Measurements from ENCODE around the gene RAB8B. TPM values are rescaled to one million over a fixed set of nuclear protein-coding genes. Genes with fewer than 3 reads are reported as not detected.
A peak's percentile ranks its signal among the peaks of the same experiment; 100 is the strongest.

RAB8B gene
- total RNA-seq, 1 experiment from 2014 or later: 14.2 TPM

DNA sequence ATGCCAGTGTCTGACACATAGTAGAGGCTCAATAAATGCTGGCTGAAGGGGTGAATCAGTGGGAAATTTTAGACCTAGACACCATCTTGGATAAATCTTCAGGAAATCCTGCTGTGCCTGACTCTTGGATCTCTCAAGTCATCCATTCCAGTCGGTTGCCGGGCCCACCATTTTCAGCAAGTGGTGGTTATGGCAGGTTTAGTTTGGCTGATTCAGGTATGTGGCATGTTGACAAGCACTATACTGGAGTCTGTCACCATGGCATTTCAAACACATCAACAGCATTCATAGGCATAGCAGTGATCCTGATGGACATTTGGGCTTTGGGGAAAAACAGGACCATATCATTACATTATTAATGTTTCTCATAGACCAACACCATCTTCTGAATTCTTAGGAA lies 62.3 kb downstream of the RAB8B start:
- Histone ChIP-seq H3K4me3 (ENCODE audit: low read length) (no peak overlapping the region), H4K20me1 (ENCODE audit: insufficient read depth, low read depth, low read length) (no peaks in the 10 kb centered on the region), H2AFZ (ENCODE audit: low read length) (no peak overlapping the region), H3K4me2 (ENCODE audit: low read depth, low read length, poor library complexity, severe bottlenecking) (no peak overlapping the region), H3K79me2 (ENCODE audit: low read length) (no peaks in the 10 kb centered on the region), H3K36me3 (ENCODE audit: insufficient read depth, low read length) (no peaks in the 10 kb centered on the region), H3K27me3 (ENCODE audit: low read length) (no peaks in the 10 kb centered on the region), H3K9me2 (replicated peaks; ENCODE audit: insufficient read depth, low read length) (no peaks in the 10 kb centered on the region), H3K9me3 (ENCODE audit: low read length) (no peaks in the 10 kb centered on the region), H3K4me1 (ENCODE audit: low read length) (peaks cover 10% of the 10 kb centered on the region), H3K27ac (ENCODE audit: low read length) (no peak overlapping the region), H3K9ac (ENCODE audit: low read length) (no peak overlapping the region)
- no peak for DNase-seq

DNA sequence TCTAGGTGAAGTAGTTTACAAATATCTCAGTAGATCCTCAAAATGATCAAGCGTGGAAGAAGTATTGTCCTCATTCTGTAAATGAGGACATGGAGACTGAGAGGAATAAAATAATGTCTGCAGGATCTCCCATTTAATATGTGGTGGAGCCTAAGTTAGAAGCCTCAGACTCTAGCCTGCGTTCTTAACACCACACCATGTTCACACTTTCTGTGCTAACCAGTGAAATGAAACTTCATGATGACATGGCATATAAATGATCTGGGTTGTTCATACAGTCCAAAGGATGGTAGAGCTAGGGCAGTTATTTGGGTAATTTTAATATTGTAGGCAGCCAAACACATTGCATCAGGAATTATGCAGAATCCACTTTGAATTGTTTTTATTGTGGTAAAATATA lies 62.9 kb downstream of the RAB8B start:
- Histone ChIP-seq H3K9me2 (replicated peaks; ENCODE audit: insufficient read depth, low read length) (no peaks in the 10 kb centered on the region), H3K9me3 (ENCODE audit: low read length) (no peaks in the 10 kb centered on the region), H3K9ac (ENCODE audit: low read length) (no peak overlapping the region), H3K4me2 (ENCODE audit: low read depth, low read length, poor library complexity, severe bottlenecking) (no peak overlapping the region), H3K27me3 (ENCODE audit: low read length) (no peaks in the 10 kb centered on the region), H2AFZ (ENCODE audit: low read length) (no peak overlapping the region), H3K4me3 (ENCODE audit: low read length) (no peak overlapping the region), H3K79me2 (ENCODE audit: low read length) (no peaks in the 10 kb centered on the region), H4K20me1 (ENCODE audit: insufficient read depth, low read depth, low read length) (no peaks in the 10 kb centered on the region), H3K27ac (ENCODE audit: low read length) (no peak overlapping the region), H3K36me3 (ENCODE audit: insufficient read depth, low read length) (no peaks in the 10 kb centered on the region), H3K4me1 (ENCODE audit: low read length) (peaks cover 10% of the 10 kb centered on the region)
- DNase-seq: no peak

DNA sequence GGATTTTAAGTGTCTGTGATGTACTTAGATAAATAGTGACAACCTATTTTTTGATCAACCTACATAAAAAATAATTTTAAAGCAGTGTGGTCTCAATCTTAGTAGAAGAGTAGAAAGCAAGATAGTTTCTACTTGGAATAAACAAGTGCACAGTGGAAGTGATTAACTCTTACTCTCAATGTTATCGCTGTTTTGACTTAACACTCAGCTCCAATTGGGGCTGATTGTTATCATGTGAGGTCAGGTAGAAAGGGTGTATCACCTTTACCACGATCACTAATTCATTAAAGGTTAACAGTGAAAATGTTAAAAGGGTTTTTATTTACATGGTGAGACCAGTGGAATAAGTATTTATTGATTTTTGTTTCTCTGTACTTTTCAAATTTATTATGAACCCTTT lies 65.6 kb downstream of the RAB8B start:
- no peak overlapping the region for H3K9ac ChIP-seq (ENCODE audit: low read length)
- H4K20me1 ChIP-seq (ENCODE audit: insufficient read depth, low read depth, low read length): no peaks in the 10 kb centered on the region
- no peak overlapping the region for H2AFZ ChIP-seq (ENCODE audit: low read length)
- peak; percentile 19 for DNase-seq
- H3K4me3 ChIP-seq (ENCODE audit: low read length): no peak overlapping the region
- peak overlapping the region; percentile 30; the same call in 1 of the 2 replicates for H3K27ac ChIP-seq (ENCODE audit: low read length)
- no peaks in the 10 kb centered on the region; the same call in 1 of the 2 replicates for H3K36me3 ChIP-seq (ENCODE audit: insufficient read depth, low read length)
- H3K9me2 ChIP-seq (replicated peaks; ENCODE audit: insufficient read depth, low read length): no peaks in the 10 kb centered on the region
- H3K27me3 ChIP-seq (ENCODE audit: low read length): no peaks in the 10 kb centered on the region
- no peaks in the 10 kb centered on the region for H3K79me2 ChIP-seq (ENCODE audit: low read length)
- no peaks in the 10 kb centered on the region for H3K9me3 ChIP-seq (ENCODE audit: low read length)
- H3K4me2 ChIP-seq (ENCODE audit: low read depth, low read length, poor library complexity, severe bottlenecking): no peak overlapping the region
- H3K4me1 ChIP-seq (ENCODE audit: low read length): peaks cover 10% of the 10 kb centered on the region

DNA sequence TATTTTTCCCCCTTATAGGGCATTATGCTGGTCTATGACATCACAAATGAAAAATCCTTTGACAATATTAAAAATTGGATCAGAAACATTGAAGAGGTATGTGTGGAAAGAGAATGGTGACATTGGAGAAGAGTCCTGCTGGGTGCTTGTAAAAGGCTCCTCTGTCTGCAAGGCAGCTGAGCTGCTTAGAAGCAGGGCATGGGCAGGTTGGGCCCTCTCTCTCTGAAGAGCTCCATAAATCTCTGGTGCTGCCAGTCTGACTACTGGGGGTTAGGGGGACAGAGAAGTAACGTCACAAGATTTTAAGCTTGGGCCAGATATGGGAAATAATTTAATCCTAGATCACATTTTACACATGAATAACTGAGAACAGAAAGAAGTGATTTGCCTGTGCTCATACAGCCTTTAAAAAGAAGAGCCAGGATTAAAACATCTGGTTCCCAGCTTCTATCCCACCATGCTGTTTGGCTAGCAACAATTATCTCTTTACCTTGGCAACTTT lies 66.1 kb downstream of the RAB8B start:
- Histone ChIP-seq H3K9me2 (replicated peaks; ENCODE audit: insufficient read depth, low read length) (no peaks in the 10 kb centered on the region), H3K36me3 (ENCODE audit: insufficient read depth, low read length) (no peaks in the 10 kb centered on the region; the same call in 1 of the 2 replicates), H3K9ac (ENCODE audit: low read length) (no peak overlapping the region), H3K9me3 (ENCODE audit: low read length) (no peaks in the 10 kb centered on the region), H2AFZ (ENCODE audit: low read length) (no peak overlapping the region), H3K27me3 (ENCODE audit: low read length) (no peaks in the 10 kb centered on the region), H3K4me3 (ENCODE audit: low read length) (no peak overlapping the region), H3K27ac (ENCODE audit: low read length) (peak overlapping the region; percentile 30; the same call in 1 of the 2 replicates), H4K20me1 (ENCODE audit: insufficient read depth, low read depth, low read length) (no peaks in the 10 kb centered on the region), H3K79me2 (ENCODE audit: low read length) (no peaks in the 10 kb centered on the region), H3K4me1 (ENCODE audit: low read length) (peaks cover 10% of the 10 kb centered on the region), H3K4me2 (ENCODE audit: low read depth, low read length, poor library complexity, severe bottlenecking) (no peak overlapping the region)
- DNase-seq: no peak

DNA sequence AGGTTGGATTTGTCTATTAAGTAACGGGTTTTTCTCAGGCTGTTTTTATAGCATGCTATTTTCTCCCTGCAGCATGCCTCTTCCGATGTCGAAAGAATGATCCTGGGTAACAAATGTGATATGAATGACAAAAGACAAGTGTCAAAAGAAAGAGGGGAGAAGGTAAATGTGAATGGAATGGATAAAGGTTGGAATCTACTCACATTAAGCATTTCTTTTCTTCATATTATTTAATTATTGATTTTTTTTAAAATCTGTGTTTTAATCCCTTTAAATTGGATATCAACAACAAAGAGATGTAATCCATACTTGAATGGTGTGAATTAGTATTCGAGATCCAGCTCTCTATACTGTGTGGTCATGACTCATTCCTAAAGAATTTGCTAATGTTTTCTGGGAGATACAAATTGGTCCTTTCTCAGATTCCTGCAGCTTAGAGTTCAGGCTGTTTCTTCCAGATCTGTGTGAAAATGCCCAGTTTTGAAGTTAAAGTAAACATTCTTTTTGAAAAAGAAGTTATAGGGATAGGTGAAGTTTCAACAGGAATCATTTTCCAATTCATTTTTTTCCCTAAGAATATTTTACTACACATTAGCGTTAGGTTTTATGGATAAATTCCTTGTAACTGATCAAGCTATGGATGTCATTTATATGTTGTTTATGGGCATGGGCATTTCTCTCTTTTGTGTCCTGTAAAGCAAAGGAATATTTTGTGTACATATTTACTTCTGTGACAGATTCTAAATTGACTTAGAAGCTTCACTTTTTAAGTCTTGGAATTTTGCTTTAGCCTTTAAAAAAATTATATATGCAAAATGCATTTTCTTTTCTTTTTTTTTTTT lies 67.2 kb downstream of the RAB8B start:
- Histone ChIP-seq H3K9me2 (replicated peaks; ENCODE audit: insufficient read depth, low read length) (no peaks in the 10 kb centered on the region), H3K4me1 (ENCODE audit: low read length) (peaks cover 10% of the 10 kb centered on the region), H3K4me3 (ENCODE audit: low read length) (no peak overlapping the region), H3K27me3 (ENCODE audit: low read length) (no peaks in the 10 kb centered on the region), H3K79me2 (ENCODE audit: low read length) (no peaks in the 10 kb centered on the region), H4K20me1 (ENCODE audit: insufficient read depth, low read depth, low read length) (no peaks in the 10 kb centered on the region), H3K4me2 (ENCODE audit: low read depth, low read length, poor library complexity, severe bottlenecking) (no peak overlapping the region), H3K27ac (ENCODE audit: low read length) (no peak overlapping the region), H3K36me3 (ENCODE audit: insufficient read depth, low read length) (no peaks in the 10 kb centered on the region; the same call in 1 of the 2 replicates), H3K9me3 (ENCODE audit: low read length) (no peaks in the 10 kb centered on the region), H2AFZ (ENCODE audit: low read length) (no peak overlapping the region), H3K9ac (ENCODE audit: low read length) (no peak overlapping the region)
- peak; percentile 22 for DNase-seq

DNA sequence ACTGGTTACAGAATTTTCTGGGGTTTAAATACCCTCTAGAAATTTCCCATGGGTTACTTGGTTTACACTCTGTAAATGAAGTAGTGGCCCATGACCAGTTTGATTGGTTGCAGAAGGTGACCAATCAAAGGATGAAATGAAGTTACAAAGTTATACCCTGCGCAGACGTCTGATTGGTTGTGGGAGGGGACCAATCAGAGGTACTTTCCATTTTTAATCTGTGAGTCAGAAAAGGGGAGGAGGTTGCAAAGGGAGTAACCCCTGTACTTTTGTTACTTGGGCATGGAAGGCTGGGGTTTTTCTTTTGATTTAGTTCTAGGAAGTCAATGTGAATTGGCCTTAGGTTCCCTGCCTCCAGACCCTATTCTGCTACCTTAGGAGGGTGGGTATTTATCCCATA lies 69.3 kb downstream of the RAB8B start:
- Histone ChIP-seq H4K20me1 (ENCODE audit: insufficient read depth, low read depth, low read length) (no peaks in the 10 kb centered on the region), H2AFZ (ENCODE audit: low read length) (no peak overlapping the region), H3K27me3 (ENCODE audit: low read length) (no peaks in the 10 kb centered on the region), H3K27ac (ENCODE audit: low read length) (no peak overlapping the region), H3K4me1 (ENCODE audit: low read length) (peaks cover 10% of the 10 kb centered on the region), H3K9me2 (replicated peaks; ENCODE audit: insufficient read depth, low read length) (no peaks in the 10 kb centered on the region), H3K4me3 (ENCODE audit: low read length) (no peak overlapping the region), H3K79me2 (ENCODE audit: low read length) (no peaks in the 10 kb centered on the region), H3K9me3 (ENCODE audit: low read length) (no peaks in the 10 kb centered on the region), H3K36me3 (ENCODE audit: insufficient read depth, low read length) (no peaks in the 10 kb centered on the region; the same call in 1 of the 2 replicates), H3K9ac (ENCODE audit: low read length) (no peak overlapping the region), H3K4me2 (ENCODE audit: low read depth, low read length, poor library complexity, severe bottlenecking) (no peak overlapping the region)
- peak; percentile 34 for DNase-seq

DNA sequence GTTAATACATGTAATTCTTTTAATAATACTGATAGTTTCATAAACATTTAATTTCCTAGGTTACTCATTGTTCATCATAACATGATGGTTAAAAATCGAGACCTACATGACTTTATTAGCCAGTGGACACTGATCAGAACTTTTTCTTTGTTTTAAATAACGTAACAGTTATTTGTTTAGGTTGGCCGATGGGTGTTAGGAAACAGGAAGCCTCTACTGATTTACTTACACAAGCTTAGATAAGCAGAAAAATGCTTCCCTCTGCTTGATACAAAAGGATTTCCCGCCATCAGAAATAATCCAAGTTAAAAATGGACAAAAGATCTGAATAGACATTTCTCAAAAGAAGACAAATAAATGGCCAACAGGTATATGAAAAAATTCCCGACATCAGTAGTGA lies 71.4 kb downstream of the RAB8B start:
- Histone ChIP-seq H3K4me2 (ENCODE audit: low read depth, low read length, poor library complexity, severe bottlenecking) (no peak overlapping the region), H3K4me1 (ENCODE audit: low read length) (peaks cover 3% of the 10 kb centered on the region), H3K27ac (ENCODE audit: low read length) (no peak overlapping the region), H3K27me3 (ENCODE audit: low read length) (no peaks in the 10 kb centered on the region), H3K9me3 (ENCODE audit: low read length) (no peaks in the 10 kb centered on the region), H3K36me3 (ENCODE audit: insufficient read depth, low read length) (no peaks in the 10 kb centered on the region; the same call in 1 of the 2 replicates), H3K9ac (ENCODE audit: low read length) (no peak overlapping the region), H4K20me1 (ENCODE audit: insufficient read depth, low read depth, low read length) (no peaks in the 10 kb centered on the region), H2AFZ (ENCODE audit: low read length) (no peak overlapping the region), H3K9me2 (replicated peaks; ENCODE audit: insufficient read depth, low read length) (no peaks in the 10 kb centered on the region), H3K4me3 (ENCODE audit: low read length) (no peak overlapping the region), H3K79me2 (ENCODE audit: low read length) (no peaks in the 10 kb centered on the region)
- DNase-seq: peak; percentile 29

DNA sequence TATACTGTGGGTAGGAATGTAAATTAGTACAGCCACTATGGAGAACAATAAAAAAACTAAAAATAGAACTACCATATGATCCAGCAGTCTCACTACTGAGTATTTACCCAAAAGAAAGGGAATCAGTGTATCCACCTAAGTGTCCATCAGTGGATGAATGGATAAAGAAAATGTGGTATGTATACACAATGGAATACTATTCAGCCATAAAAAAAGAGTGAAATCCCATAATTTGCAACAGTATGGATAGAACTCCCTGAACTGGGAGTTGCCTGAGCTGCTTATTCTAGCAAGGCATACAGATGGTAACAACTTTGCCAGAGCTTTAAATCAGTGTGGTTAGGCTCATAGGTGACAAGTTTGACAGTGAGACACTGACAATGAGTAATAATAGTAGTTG lies 71.9 kb downstream of the RAB8B start:
- Histone ChIP-seq H3K4me2 (ENCODE audit: low read depth, low read length, poor library complexity, severe bottlenecking) (no peak overlapping the region), H3K36me3 (ENCODE audit: insufficient read depth, low read length) (no peaks in the 10 kb centered on the region; the same call in 1 of the 2 replicates), H3K27ac (ENCODE audit: low read length) (no peak overlapping the region)

More for the DNA sequence above, 71.9 kb downstream of the RAB8B start:
- Histone ChIP-seq H3K4me1 (ENCODE audit: low read length) (no peaks in the 10 kb centered on the region), H3K4me3 (ENCODE audit: low read length) (no peak overlapping the region), H3K9ac (ENCODE audit: low read length) (no peak overlapping the region), H3K9me3 (ENCODE audit: low read length) (no peaks in the 10 kb centered on the region), H4K20me1 (ENCODE audit: insufficient read depth, low read depth, low read length) (no peaks in the 10 kb centered on the region), H2AFZ (ENCODE audit: low read length) (no peak overlapping the region), H3K27me3 (ENCODE audit: low read length) (no peaks in the 10 kb centered on the region), H3K9me2 (replicated peaks; ENCODE audit: insufficient read depth, low read length) (no peaks in the 10 kb centered on the region), H3K79me2 (ENCODE audit: low read length) (no peaks in the 10 kb centered on the region)
- no peak for DNase-seq

All from Karpas-422 (cell line).